Activated gamma-delta T cell (primary cell): ENCODE data around the gene GNA15.
"Not testable (repeated sequence)": the region's sequence is repeated elsewhere in the genome, so short reads cannot be mapped to it uniquely, and the experiment has no call there.

Experiments used
- DNase-seq: peaks from one replicate; lab custom pipeline; 2025; lab: John Stamatoyannopoulos, UW

GNA15 gene

GRCh38 chr19:3149526-3150505 is 14.0 kb downstream of the GNA15 start:
- DNase-seq, result no peak

DNA sequence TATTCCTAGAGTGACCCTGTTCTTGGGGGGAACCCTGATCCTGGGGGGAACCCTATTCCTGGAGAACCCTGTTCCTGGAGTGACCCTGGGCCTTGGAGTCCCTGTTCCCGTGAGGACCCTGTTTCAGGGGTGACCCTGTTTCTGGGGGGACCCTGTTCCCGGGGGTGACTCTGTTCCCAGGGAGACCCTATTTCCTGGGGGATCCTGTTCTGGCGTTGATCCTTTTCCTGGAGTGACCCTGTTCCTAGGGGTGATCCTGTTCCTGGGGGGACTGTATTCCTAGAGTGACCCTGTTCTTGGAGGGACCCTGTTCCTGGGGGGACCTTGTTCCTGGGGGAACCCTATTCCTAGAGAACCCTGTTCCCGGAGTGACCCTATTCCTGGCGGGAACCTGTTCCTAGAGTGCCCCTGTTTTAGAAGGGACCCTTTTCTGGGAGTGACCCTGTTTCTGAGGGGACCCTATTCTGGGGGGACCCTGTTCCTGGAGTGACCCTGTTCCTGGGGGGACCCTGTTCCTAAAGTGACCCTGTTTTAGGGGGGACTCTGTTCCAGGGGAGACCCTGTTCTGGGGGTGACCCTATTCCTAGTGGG is 15.0 kb downstream of the GNA15 start:
- DNase-seq, result no peak

- no peak for DNase-seq
Observed at GRCh38 chr19:3151563-3152418, 16.0 kb downstream of the GNA15 start.

DNA sequence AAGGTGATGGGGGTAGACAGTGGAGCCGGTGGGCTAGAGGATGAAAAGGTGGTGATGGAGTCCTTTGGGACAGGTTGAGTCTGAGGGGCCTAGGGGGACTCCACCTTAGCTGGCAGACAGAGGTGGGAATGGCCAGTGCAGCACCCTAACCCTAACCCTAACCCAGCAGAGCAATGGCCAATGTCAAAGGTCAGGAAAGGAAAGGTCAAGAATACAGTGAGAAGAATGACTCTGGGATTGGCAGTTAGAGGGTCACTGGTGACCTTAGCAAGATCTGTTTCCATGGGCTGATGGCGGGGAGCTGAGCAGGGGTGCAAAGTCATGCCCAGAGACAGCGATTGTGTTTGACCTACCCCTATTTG is 16.6 kb downstream of the GNA15 start:
- DNase-seq, result no peak

- DNase-seq, result no peak
Observed at GRCh38 chr19:3153286-3154230, 17.7 kb downstream of the GNA15 start.

DNA sequence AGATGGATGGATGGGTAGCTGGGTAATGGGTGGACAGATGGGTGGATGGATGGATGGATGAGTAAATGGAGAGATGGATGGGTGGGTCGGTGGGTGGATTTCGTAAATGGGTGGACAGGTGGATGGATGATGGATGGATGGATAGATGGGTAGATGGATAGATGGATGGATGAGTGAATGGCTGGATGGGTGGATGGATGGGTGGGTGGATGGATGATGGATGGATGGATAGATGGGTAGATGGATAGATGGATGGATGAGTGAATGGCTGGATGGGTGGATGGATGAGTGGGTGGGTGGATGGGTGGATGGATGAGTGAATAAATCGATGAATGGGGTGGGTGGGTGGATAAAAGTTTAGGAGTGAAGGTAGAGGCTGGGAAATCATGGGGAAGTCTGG is 18.6 kb downstream of the GNA15 start:
- DNase-seq, result not testable (repeated sequence)

- peak; percentile 47 for DNase-seq
Observed at GRCh38 chr19:3154957-3155736, 19.3 kb downstream of the GNA15 start.

- DNase-seq, result no peak
Observed at GRCh38 chr19:3157096-3157845, 21.4 kb downstream of the GNA15 start.

DNA sequence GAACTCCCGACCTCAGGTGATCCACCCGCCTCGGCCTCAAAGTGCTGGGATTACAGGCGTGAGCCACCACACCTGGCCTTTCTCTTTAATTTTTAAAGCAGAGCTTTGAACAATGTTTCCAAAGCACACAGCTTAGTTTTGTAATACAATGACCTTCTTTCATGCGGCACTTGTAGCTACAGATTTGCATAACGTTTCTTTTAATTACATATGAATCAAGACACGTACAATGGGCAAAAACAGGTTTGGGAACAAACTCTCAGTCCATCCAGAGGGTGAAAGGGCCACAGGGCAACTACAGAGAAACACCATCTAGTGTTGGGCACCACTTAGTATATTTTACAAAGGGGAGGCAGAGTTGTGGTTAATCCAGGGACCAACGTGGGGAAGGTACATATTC is 23.7 kb downstream of the GNA15 start:
- DNase-seq, result no peak

- DNase-seq, result no peak
Observed at GRCh38 chr19:3160219-3160618, 24.4 kb downstream of the GNA15 start.

- DNase-seq, result no peak
Observed at GRCh38 chr19:3161453-3161852, 25.6 kb downstream of the GNA15 start.

DNA sequence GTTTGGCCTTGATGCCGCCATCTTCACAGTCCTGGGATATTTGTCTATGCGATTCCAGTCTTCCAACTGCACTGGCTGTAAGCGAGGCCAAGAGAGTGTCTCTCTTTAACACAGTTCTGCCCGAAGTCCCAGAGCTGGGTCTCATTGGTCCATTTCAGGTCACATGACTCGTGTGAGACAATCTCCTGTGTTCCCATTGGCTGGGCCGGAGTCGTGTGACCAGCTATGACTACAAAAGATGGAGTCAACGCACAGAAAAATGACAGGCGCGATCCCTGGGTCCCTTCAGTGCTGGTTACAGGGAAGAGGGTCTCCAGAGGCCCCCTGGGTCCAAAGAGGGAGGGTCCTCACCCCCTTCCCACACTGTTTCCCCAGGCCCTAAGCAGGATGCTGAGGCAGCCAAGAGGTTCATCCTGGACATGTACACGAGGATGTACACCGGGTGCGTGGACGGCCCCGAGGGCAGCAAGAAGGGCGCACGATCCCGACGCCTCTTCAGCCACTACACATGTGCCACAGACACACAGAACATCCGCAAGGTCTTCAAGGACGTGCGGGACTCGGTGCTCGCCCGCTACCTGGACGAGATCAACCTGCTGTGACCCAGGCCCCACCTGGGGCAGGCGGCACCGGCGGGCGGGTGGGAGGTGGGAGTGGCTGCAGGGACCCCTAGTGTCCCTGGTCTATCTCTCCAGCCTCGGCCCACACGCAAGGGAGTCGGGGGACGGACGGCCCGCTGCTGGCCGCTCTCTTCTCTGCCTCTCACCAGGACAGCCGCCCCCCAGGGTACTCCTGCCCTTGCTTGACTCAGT is 26.8 kb downstream of the GNA15 start:
- no peak for DNase-seq

GRCh38 chr19:3163230-3163886 is 27.5 kb downstream of the GNA15 start:
- no peak for DNase-seq

GRCh38 chr19:3163943-3164342 is 28.1 kb downstream of the GNA15 start:
- no peak for DNase-seq

DNA sequence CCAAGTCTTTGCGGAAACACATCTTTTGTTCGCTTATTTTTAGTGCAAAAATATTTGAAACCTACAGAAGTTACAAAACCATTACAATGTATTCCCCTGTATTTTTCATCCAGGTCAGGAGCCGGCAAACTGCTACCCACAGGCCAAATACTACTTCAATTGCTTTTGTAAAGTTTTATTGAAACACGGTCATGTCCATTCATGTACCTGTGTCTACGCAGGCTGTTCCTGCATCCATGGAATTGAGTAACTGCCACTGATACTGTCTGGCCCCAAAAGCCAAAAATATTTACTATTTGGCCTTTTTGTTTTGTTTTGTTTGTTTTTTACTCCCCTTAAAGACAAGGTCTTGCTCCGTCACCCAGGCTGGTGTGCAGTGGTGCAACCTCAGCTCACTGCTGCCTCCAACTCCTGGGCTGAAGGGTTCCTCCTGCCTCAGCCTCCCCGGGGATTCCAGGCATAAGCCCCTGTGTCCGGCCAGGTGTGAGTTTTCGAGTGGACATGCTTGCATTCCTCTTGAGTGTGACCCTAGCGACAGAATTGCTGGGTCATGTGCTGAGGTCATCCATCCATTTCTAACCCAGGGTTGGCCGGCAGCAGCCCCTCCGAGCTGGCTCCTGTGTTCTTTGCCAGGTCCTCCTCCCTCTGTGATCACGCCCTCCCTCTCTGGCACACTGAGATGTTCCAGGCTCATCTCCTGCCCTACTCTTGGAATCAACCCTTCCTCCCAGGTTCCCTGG is 31.9 kb downstream of the GNA15 start:
- no peak for DNase-seq

DNA sequence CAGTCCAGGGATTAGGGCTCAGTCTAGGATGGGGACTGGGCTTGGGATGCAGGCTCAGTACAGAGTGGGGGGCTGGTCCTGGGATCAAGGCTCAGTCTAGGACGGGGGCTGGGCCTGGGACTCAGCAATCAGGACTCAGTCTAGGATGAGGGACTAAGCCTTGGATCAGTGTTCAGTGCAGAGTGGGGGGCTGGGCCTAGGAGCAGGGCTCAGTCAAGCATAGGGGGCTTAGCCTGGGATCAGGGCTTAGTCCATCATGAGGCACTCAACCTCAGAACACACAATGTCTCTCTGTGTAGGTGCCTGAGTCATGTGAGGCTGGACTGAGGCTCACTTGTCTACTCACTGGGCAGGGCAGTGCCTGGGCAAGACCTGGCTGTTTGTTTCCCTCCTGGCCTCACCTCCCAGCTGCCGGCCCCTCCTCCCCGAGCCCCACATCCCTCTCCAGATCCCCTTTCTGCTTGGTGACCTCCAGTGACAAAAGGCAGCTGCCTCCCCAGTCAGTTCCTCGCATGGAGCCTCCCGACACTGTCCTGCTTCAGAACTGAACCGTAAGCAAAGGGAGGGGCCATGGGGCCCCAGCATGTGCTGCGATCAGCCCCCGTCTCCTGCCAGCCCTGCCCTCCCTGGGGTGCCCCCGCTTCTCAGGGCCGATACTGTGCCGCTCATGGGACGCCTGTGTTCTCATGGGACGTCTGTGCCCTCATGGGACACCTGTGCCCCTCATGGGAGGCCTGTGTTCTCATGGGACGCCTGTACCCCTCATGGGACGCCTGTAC is 36.2 kb downstream of the GNA15 start:
- no peak for DNase-seq

DNA sequence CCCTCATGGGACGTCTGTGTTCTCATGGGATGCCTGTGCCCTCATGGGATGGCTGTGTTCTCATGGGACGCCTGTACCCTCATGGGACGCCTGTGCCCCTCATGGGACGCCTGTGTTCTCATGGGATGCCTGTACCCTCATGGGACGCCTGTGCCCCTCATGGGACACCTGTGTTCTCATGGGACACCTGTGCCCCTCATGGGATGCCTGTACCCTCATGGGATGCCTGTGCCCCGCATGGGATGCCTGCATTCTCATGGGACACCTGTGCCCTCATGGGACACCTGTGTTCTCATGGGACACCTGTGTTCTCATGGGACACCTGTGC is 36.8 kb downstream of the GNA15 start:
- DNase-seq, result not testable (repeated sequence)
